ENCODE measurements around the gene MCIDAS.
A peak's percentile ranks its signal among the peaks of the same experiment; 100 is the strongest.

The MCIDAS gene

GRCh38 chr5:55230086-55230629 is 3.0 kb upstream of the MCIDAS start:
- H4K20me1 ChIP-seq (ENCODE audit: low read depth, low read length) = no peaks in the 10 kb centered on the region
- H3K9me3 ChIP-seq (ENCODE audit: insufficient read depth, low read length) = no peaks in the 10 kb centered on the region
- no peaks in the 10 kb centered on the region for H3K9me2 ChIP-seq (replicated peaks; ENCODE audit: insufficient read depth, low read length)
- H3K4me3 ChIP-seq (ENCODE audit: insufficient read depth, low read length, poor library complexity, severe bottlenecking) = no peak overlapping the region
- TF ChIP-seq CTCF (IDR thresholded peaks at IDR 0.05; ENCODE audit: insufficient read depth, low read length, poor library complexity, severe bottlenecking) = no peak
- H3K9ac ChIP-seq (ENCODE audit: low read length) = no peak overlapping the region
- H3K4me2 ChIP-seq (ENCODE audit: low read depth, low read length, poor library complexity, severe bottlenecking) = no peak overlapping the region
- H3K36me3 ChIP-seq (ENCODE audit: low read length) = no peaks in the 10 kb centered on the region
- H3K79me2 ChIP-seq (ENCODE audit: insufficient read depth, low read length) = no peaks in the 10 kb centered on the region
- H2AFZ ChIP-seq (ENCODE audit: low read depth, low read length, severe bottlenecking) = no peak overlapping the region
- H3F3A ChIP-seq (ENCODE audit: insufficient read depth) = no peaks in the 10 kb centered on the region
- no peak overlapping the region for H3K27ac ChIP-seq (ENCODE audit: low read depth, low read length)
- no peaks in the 10 kb centered on the region for H3K27me3 ChIP-seq (ENCODE audit: low read length)

- Histone ChIP-seq H4K20me1 (ENCODE audit: low read depth, low read length) (no peaks in the 10 kb centered on the region), H3K79me2 (ENCODE audit: insufficient read depth, low read length) (no peaks in the 10 kb centered on the region), H3K36me3 (ENCODE audit: low read length) (no peaks in the 10 kb centered on the region), H3K9me2 (replicated peaks; ENCODE audit: insufficient read depth, low read length) (no peaks in the 10 kb centered on the region), H2AFZ (ENCODE audit: low read depth, low read length, severe bottlenecking) (peak overlapping the region; percentile 95), H3K9ac (ENCODE audit: low read length) (peak overlapping the region; percentile 67), H3K9me3 (ENCODE audit: insufficient read depth, low read length) (no peaks in the 10 kb centered on the region), H3K4me3 (ENCODE audit: insufficient read depth, low read length, poor library complexity, severe bottlenecking) (peak overlapping the region; percentile 61), H3K27ac (ENCODE audit: low read depth, low read length) (no peak overlapping the region), H3F3A (ENCODE audit: insufficient read depth) (no peaks in the 10 kb centered on the region), H3K4me2 (ENCODE audit: low read depth, low read length, poor library complexity, severe bottlenecking) (peak overlapping the region; percentile 71), H3K27me3 (ENCODE audit: low read length) (no peaks in the 10 kb centered on the region)
- TF ChIP-seq EZH2phosphoT487 (conservative IDR thresholded peaks at IDR 0.05; ENCODE audit: low read length) (0 out of 2 replicates have a peak, but pooled peaks have one; percentile 49), CTCF (IDR thresholded peaks at IDR 0.05; ENCODE audit: insufficient read depth, low read length, poor library complexity, severe bottlenecking) (no peak)
Measured at GRCh38 chr5:55227664-55228430, 732 bp upstream of the MCIDAS start.

- Histone ChIP-seq H3K9me3 (ENCODE audit: insufficient read depth, low read length) (no peaks in the 10 kb centered on the region), H3K9me2 (replicated peaks; ENCODE audit: insufficient read depth, low read length) (no peaks in the 10 kb centered on the region), H3K27ac (ENCODE audit: low read depth, low read length) (peak overlapping the region; percentile 29; the same call in 1 of the 2 replicates), H3K4me3 (ENCODE audit: insufficient read depth, low read length, poor library complexity, severe bottlenecking) (peak overlapping the region; percentile 61), H3K9ac (ENCODE audit: low read length) (peak overlapping the region; percentile 67), H2AFZ (ENCODE audit: low read depth, low read length, severe bottlenecking) (peak overlapping the region; percentile 95), H3K27me3 (ENCODE audit: low read length) (no peaks in the 10 kb centered on the region), H3K36me3 (ENCODE audit: low read length) (no peaks in the 10 kb centered on the region), H4K20me1 (ENCODE audit: low read depth, low read length) (no peaks in the 10 kb centered on the region), H3K79me2 (ENCODE audit: insufficient read depth, low read length) (no peaks in the 10 kb centered on the region), H3K4me2 (ENCODE audit: low read depth, low read length, poor library complexity, severe bottlenecking) (peak overlapping the region; percentile 71), H3F3A (ENCODE audit: insufficient read depth) (no peaks in the 10 kb centered on the region)
- peak; percentile 84 for TF ChIP-seq CTCF (IDR thresholded peaks at IDR 0.05; ENCODE audit: insufficient read depth, low read length, poor library complexity, severe bottlenecking)
- no peak for TF ChIP-seq EZH2phosphoT487 (conservative IDR thresholded peaks at IDR 0.05; ENCODE audit: low read length)
Measured at GRCh38 chr5:55226027-55226933, 835 bp downstream of the MCIDAS start.

Measured in SU-DHL-6 (cell line).